OCI-LY1 (cell line): ENCODE results near the gene CACNG5.

Source experiments
- H2AFZ ChIP-seq: fragments of 200-600 bp; sonication (generic), shearing (Covaris generic); 2 replicates; pipeline ENCODE4 v1.6.0; 2014; ENCODE audit warnings: antibody characterized with exemption, mild to moderate bottlenecking, low read length
- H3F3A ChIP-seq: fragments of 200-600 bp; sonication (generic), shearing (Covaris generic); 2 replicates; pipeline ENCODE4 v1.6.0; 2014; ENCODE audit warnings: mild to moderate bottlenecking, antibody characterized with exemption, low read length, moderate library complexity; ENCODE audit not compliant: insufficient read depth
- H3K27ac ChIP-seq: fragments of 200-600 bp; sonication (generic); 2 replicates; pipeline ENCODE4 v1.5.1; 2014; ENCODE audit warnings: low read length, mixed run types, mild to moderate bottlenecking, low read depth; ENCODE audit not compliant: poor library complexity, severe bottlenecking
- H3K27me3 ChIP-seq: fragments of 200-600 bp; sonication (generic); 2 replicates; pipeline ENCODE4 v1.6.0; 2014; ENCODE audit warnings: antibody characterized with exemption, mild to moderate bottlenecking, low read length, moderate library complexity; ENCODE audit not compliant: insufficient read depth
- H3K36me3 ChIP-seq: fragments of 200-600 bp; sonication (generic); 2 replicates; pipeline ENCODE4 v1.6.1; 2014; ENCODE audit warnings: mild to moderate bottlenecking, antibody characterized with exemption, low read length, moderate library complexity, mixed read lengths; ENCODE audit not compliant: insufficient read depth
- H3K4me1 ChIP-seq: fragments of 200-600 bp; sonication (generic); 2 replicates; pipeline ENCODE4 v1.5.1; 2014; ENCODE audit warnings: mild to moderate bottlenecking, low read length, moderate library complexity; ENCODE audit not compliant: insufficient read depth, severe bottlenecking
- H3K4me2 ChIP-seq: fragments of 200-600 bp; sonication (generic), shearing (Covaris generic); 2 replicates; pipeline ENCODE4 v1.6.1; 2014; ENCODE audit warnings: low read length
- H3K4me3 ChIP-seq: fragments of 200-600 bp; sonication (generic); 2 replicates; pipeline ENCODE4 v1.5.1; 2014; ENCODE audit warnings: low read length, low read depth, mild to moderate bottlenecking, mixed read lengths; ENCODE audit not compliant: poor library complexity, severe bottlenecking
- H3K79me2 ChIP-seq: fragments of 200-600 bp; shearing (Covaris generic); 2 replicates; pipeline ENCODE4 v1.6.1; 2016; ENCODE audit warnings: mixed run types, low read length, mixed read lengths; ENCODE audit not compliant: insufficient read depth
- H3K9ac ChIP-seq: fragments of 200-600 bp; sonication (generic), shearing (Covaris generic); 2 replicates; pipeline ENCODE4 v1.6.1; 2014; ENCODE audit warnings: mild to moderate bottlenecking, low read length, mixed read lengths
- H3K9me2 ChIP-seq: fragments of 200-600 bp; sonication (generic), shearing (Covaris generic); 2 replicates; pipeline ENCODE4 v1.6.1; 2014; ENCODE audit warnings: low read depth, mild to moderate bottlenecking, low read length, mixed read lengths
- H3K9me3 ChIP-seq: fragments of 200-600 bp; shearing (Covaris generic); 2 replicates; pipeline ENCODE4 v1.6.1; 2014; ENCODE audit warnings: low read length, mixed read lengths
- H4K20me1 ChIP-seq: fragments of 200-600 bp; sonication (generic), shearing (Covaris generic); 2 replicates; pipeline ENCODE4 v1.6.0; 2016; ENCODE audit warnings: mild to moderate bottlenecking, low read length; ENCODE audit not compliant: insufficient read depth
- CTCF ChIP-seq: fragments of 200-600 bp; sonication (generic), shearing (Covaris generic); IDR thresholded peaks from 2 replicates; pipeline ENCODE4 v1.5.1; 2017; ENCODE audit warnings: mild to moderate bottlenecking, antibody characterized with exemption, low read length, moderate library complexity, mixed read lengths
- EZH2 ChIP-seq: fragments of 200-600 bp; sonication (generic), shearing (Covaris generic); IDR thresholded peaks from 2 replicates; pipeline ENCODE4 v1.8.0; 2017; ENCODE audit warnings: borderline replicate concordance, mixed run types, mild to moderate bottlenecking, antibody characterized with exemption, low read length, moderate library complexity, mixed read lengths

The CACNG5 gene

GRCh38 chr17:66920950-66921349 lies 86.0 kb downstream of the CACNG5 start:
- Histone ChIP-seq H3K27ac (no peak overlapping the region), H3K9me3 (no peaks in the 10 kb centered on the region)

DNA sequence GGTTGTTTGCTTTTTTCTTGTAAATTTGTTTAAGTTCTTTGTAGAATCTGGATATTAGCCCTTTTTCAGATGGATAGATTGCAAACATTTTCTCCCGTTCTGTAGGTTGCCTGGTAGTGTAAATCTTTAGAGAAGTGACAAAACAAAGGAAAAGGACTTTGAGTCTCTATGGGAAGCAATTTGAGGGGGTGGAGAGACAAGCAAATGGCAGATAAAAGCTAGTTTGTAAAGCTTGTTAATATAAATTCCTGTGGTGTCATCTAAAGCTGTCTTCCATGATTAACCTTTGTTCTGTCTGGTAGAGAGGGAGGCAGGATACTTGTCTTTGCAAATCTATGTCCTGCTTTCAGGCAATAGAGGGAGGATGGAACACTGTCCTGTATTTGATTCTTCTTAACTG lies 89.0 kb downstream of the CACNG5 start:
- H3K27me3 ChIP-seq = peaks cover 11% of the 10 kb centered on the region; the same call in 1 of the 2 replicates
- H4K20me1 ChIP-seq = no peaks in the 10 kb centered on the region
- TF ChIP-seq EZH2 (no peak), CTCF (no peak)
- no peaks in the 10 kb centered on the region for H3F3A ChIP-seq
- H3K79me2 ChIP-seq = no peaks in the 10 kb centered on the region
- H3K36me3 ChIP-seq = no peaks in the 10 kb centered on the region
- no peaks in the 10 kb centered on the region for H3K9me3 ChIP-seq
- H3K4me3 ChIP-seq = no peak overlapping the region
- no peak overlapping the region for H2AFZ ChIP-seq
- H3K4me2 ChIP-seq = no peak overlapping the region
- H3K9me2 ChIP-seq = no peaks in the 10 kb centered on the region
- H3K4me1 ChIP-seq = no peaks in the 10 kb centered on the region
- no peak overlapping the region for H3K27ac ChIP-seq
- H3K9ac ChIP-seq = no peak overlapping the region

More at GRCh38 chr17:66920950-66921349, 86.0 kb downstream of the CACNG5 start:
- Histone ChIP-seq H4K20me1 (no peaks in the 10 kb centered on the region), H3K27me3 (peaks cover 15% of the 10 kb centered on the region; the same call in 1 of the 2 replicates), H3K4me3 (no peak overlapping the region), H3K4me1 (no peaks in the 10 kb centered on the region), H3K79me2 (no peaks in the 10 kb centered on the region), H3F3A (no peaks in the 10 kb centered on the region), H3K36me3 (no peaks in the 10 kb centered on the region), H3K9me2 (no peaks in the 10 kb centered on the region), H2AFZ (no peak overlapping the region), H3K4me2 (no peak overlapping the region), H3K9ac (no peak overlapping the region)
- TF ChIP-seq CTCF (no peak), EZH2 (no peak)

- no peak overlapping the region for H3K9ac ChIP-seq
- H3K4me3 ChIP-seq = no peak overlapping the region
- H4K20me1 ChIP-seq = no peaks in the 10 kb centered on the region
- no peaks in the 10 kb centered on the region for H3K4me1 ChIP-seq
- no peaks in the 10 kb centered on the region for H3K9me3 ChIP-seq
- H2AFZ ChIP-seq = no peak overlapping the region
- no peak overlapping the region for H3K27ac ChIP-seq
- peaks cover 11% of the 10 kb centered on the region; the same call in 1 of the 2 replicates for H3K27me3 ChIP-seq
- H3F3A ChIP-seq = no peaks in the 10 kb centered on the region
- H3K36me3 ChIP-seq = no peaks in the 10 kb centered on the region; the same call in 1 of the 2 replicates
- TF ChIP-seq EZH2 = no peak
- no peak for TF ChIP-seq CTCF
- no peaks in the 10 kb centered on the region for H3K9me2 ChIP-seq
- H3K79me2 ChIP-seq = no peaks in the 10 kb centered on the region
- H3K4me2 ChIP-seq = no peak overlapping the region
Observed at GRCh38 chr17:66925811-66926500, 91.0 kb downstream of the CACNG5 start.
